Heart left ventricle (tissue), 16 donors: ENCODE results near the gene NXN. TPM values are rescaled to one million over a fixed set of nuclear protein-coding genes. Genes with fewer than 3 reads are reported as not detected.

Experiments
- ATAC-seq, 4 donors: fragments of 200-7000 bp; cut with Tn5 transposase; one replicate each; pipeline ENCODE4 v1.9.1; 2020 to 2022; ENCODE audit warnings: moderate library complexity in 4 of 4, mild to moderate bottlenecking in 3 of 4, moderate number of reproducible peaks in 1 of 4
- DNase-seq, 5 donors: peaks; one replicate each; pipeline ENCODE4 v3.0.0-alpha.2; 2020
- H3K27ac ChIP-seq, 12 donors: fragments of 200-600 bp; sonication (generic) in 4 of 12; one replicate each; pipeline versions ENCODE4 v1.5.0 to v1.8.0; 2016 to 2022; ENCODE audit warnings: mild to moderate bottlenecking in 2 of 12
- H3K27me3 ChIP-seq, 9 donors: fragments of 200-600 bp; sonication (generic) in 2 of 9; one replicate each; pipeline versions ENCODE4 v1.5.1 to v1.8.0; 2016 to 2022; ENCODE audit warnings: mild to moderate bottlenecking in 3 of 9
- H3K36me3 ChIP-seq, 9 donors: fragments of 200-600 bp; sonication (generic) in 2 of 9; one replicate each; pipeline versions ENCODE4 v1.5.0 to v1.8.0; 2018 to 2022; ENCODE audit warnings: mild to moderate bottlenecking in 2 of 9
- H3K4me1 ChIP-seq, 12 donors: fragments of 200-600 bp; sonication (generic) in 4 of 12; one replicate each; pipeline versions ENCODE4 v1.5.0 to v1.8.0; 2016 to 2022; ENCODE audit warnings: mild to moderate bottlenecking in 3 of 12
- H3K4me3 ChIP-seq, 12 donors: fragments of 200-600 bp; sonication (generic) in 4 of 12; one replicate each; pipeline versions ENCODE4 v1.5.0 to v1.8.0; 2017 to 2022; ENCODE audit warnings: mild to moderate bottlenecking in 9 of 12, moderate library complexity in 4 of 12
- H3K9me3 ChIP-seq, 12 donors: fragments of 200-600 bp; sonication (generic) in 4 of 12; one replicate each; pipeline versions ENCODE4 v1.5.0 to v1.8.0; 2016 to 2022; ENCODE audit warnings: mild to moderate bottlenecking in 1 of 12
- POLR2A ChIP-seq, 2 donors: fragments of 450-650 bp; IDR thresholded peaks; one replicate each; pipeline ENCODE4 v1.6.1; 2017; ENCODE audit warnings: antibody characterized with exemption in 2 of 2, mild to moderate bottlenecking in 2 of 2, moderate library complexity in 2 of 2
- WGBS, 4 donors: extraction: QIAGEN DNeasy Blood & Tissue Kit in 2 of 4; methylation state at CpG; one replicate each; pipeline versions ENCODE4 v1.1.5 to v1.1.7; 2013 to 2018; 5-methylcytosine and 5-hydroxymethylcytosine counted together
- intact Hi-C, 10 donors: fragments of 100-400 bp; cut with DNase I; formaldehyde crosslinking; loops; one replicate each; pipeline versions ENCODE4 v1.11.1 to v1.14.2; 2022
- polyA plus RNA-seq, 2 donors: library from polyadenylated mRNA; stranded (reverse); fragments of 200-250 nt; gene quantifications; one replicate each; pipeline ENCODE4 v1.2.3, GENCODE V29; 2013
- total RNA-seq, 9 donors: library from RNA; depleted of rRNA in 2 of 9; stranded (reverse); fragments of >200 nt in 2 of 9; fragmentation: NEBNext Ultra II Directional in 3 of 9; extraction: Animal tissue kit (Norgen Biotek cat#: 25700) in 3 of 9; gene quantifications; one replicate each; pipeline versions ENCODE4 v1.1.0 to v1.2.4, GENCODE V29; 2016 to 2023
- TF ChIP-seq, protein P1 (sequence below), 12 donors: fragments of 200-600 bp; sonication (generic) in 4 of 12; IDR thresholded peaks; one replicate each; pipeline versions ENCODE4 v1.5.0 to v1.8.0; 2018 to 2022; ENCODE audit warnings: antibody characterized with exemption in 12 of 12, mild to moderate bottlenecking in 5 of 12
- donor health status: ischemic (EF 13 %, LVEDD 7.1; RV severe dilation, severe dysfunction).
- donor health status: healthy with polysubstance abuse.
- donor health status: DM: no; HTN: yes; CAD: no.
- donor health status: DM: no; HTN: no; CAD: no.
- donor health status: ischemic (EF 25% LVEDD 6.9; RV normal size, moderate dysfunction).
- donor health status: ischemic (EF 25% LVEDD 5.7; RV mildly dilated, moderate dysfunction).
- donor health status: healthy.
- donor health status: DM: yes; HTN: yes; CAD: no.
- donor health status: ischemic (EF 35%, LVEDD 5.7; RV mildly dilated, moderate dysfunction).
- donor health status: nonischemic (EF 11% LVEDD 7.7; RV severe dilation, severe dysfunction).
- donor health status: DM: yes; HTN: yes; CAD: no.
- donor health status: PGD.
- donor health status: ischemic (EF 29% LVEDD 5.4; RV normal size, mild dysfunction).
- donor health status: nonischemic (EF 23%, LVEDD 6.1; RV moderate dilation, normal function).

Gene NXN
- total and polyA plus RNA-seq, 11 donors = 8.6 to 20.3 (median 14.1) TPM

DNA sequence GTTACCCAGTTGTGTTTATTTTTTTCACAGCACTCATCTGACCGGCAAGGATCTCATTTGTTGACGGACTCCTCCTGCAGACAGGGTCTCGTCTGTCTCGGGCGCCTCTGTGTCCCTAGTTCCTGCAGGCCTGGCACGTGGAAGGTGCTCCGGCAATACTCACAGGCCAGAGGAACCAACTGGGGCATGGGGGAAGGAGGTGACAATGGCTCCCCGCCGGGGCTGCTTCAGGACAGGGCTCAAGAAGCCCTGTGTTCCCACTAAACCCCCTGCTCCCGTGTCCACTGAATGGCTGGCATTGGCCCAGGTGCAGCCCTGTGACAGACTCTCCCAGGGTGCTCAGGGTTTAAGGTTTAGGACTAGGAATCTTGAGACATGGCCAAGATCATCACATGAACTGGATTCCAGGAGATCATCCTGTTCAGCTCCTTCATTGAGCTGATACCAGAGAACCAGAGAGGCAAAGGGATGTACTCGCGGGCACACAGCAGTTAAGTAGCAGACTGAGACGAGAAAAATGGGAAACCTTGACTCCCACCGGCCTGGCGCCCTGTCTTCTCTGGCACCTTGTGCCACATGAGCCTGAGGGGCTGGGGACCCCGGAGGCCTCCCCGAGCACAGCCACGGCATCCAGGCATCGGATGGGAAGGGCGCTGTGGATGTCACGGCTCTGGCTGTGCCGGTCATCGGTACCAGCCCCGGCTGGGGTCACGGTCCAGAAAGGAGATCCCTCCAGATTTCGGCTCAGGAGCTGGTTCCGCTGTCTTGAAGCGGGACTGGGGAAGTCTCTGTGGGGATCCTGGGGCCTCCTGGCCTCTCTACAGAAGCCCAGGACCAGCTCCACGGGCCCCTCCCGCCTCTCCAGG is 46.4 kb upstream of the NXN start:
- ATAC-seq (no peak), DNase-seq (no peak)
- Histone ChIP-seq H3K27me3 (no peaks in the 10 kb centered on the region), H3K36me3 (peaks cover 0 to 35% (median 12%) of the 10 kb centered on the region in 9 donors), H3K9me3 (no peaks in the 10 kb centered on the region), H3K4me3 (no peak overlapping the region), H3K27ac (peak overlapping the region in 2 of 12 donors; percentile 38 to 67), H3K4me1 (peaks cover 6 to 79% (median 54%) of the 10 kb centered on the region in 12 donors)
- WGBS, 4 donors = 67 to 84% (median 82%) methylated on average over 15 to 30 of the region's 30 CpGs
- no peak for TF ChIP-seq POLR2A (IDR thresholded peaks at IDR 0.05)
- TF ChIP-seq, protein P1, sequence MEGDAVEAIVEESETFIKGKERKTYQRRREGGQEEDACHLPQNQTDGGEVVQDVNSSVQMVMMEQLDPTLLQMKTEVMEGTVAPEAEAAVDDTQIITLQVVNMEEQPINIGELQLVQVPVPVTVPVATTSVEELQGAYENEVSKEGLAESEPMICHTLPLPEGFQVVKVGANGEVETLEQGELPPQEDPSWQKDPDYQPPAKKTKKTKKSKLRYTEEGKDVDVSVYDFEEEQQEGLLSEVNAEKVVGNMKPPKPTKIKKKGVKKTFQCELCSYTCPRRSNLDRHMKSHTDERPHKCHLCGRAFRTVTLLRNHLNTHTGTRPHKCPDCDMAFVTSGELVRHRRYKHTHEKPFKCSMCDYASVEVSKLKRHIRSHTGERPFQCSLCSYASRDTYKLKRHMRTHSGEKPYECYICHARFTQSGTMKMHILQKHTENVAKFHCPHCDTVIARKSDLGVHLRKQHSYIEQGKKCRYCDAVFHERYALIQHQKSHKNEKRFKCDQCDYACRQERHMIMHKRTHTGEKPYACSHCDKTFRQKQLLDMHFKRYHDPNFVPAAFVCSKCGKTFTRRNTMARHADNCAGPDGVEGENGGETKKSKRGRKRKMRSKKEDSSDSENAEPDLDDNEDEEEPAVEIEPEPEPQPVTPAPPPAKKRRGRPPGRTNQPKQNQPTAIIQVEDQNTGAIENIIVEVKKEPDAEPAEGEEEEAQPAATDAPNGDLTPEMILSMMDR (IDR thresholded peaks at IDR 0.05) = no peak
- intact Hi-C loops = no loop called here

DNA sequence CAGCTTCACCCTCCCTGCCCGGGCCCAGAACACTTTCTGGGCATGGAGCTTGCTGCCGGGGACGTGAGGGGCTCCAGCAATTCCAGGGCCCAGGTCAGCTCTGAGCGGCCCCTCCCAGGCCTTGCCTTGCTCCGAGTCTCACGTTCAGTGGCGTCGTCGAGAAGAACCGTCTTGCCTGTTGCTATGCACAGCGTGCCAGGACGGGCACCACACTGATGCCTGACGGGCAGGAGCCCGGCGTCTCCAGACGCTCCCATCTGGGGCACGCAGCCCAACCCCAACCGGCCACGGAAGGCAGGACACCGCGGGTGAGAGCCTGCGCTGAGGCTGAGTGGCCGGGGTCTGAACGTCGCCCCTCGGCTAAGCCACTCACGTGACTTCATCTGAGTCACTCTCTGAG is 44.5 kb upstream of the NXN start:
- H3K36me3 ChIP-seq = peaks cover 0 to 35% (median 12%) of the 10 kb centered on the region in 9 donors
- intact Hi-C loops = no loop called here
- 90 to 94% (median 94%) methylated on average over 24 to 27 of the region's 27 CpGs for whole genome bisulfite sequencing, 4 donors
- H3K27ac ChIP-seq = no peak overlapping the region
- ATAC-seq (no peak), DNase-seq (no peak)
- peaks cover 1 to 81% (median 55%) of the 10 kb centered on the region in 12 donors for H3K4me1 ChIP-seq
- TF ChIP-seq, protein P1 (IDR thresholded peaks at IDR 0.05) = no peak
- no peak for TF ChIP-seq POLR2A (IDR thresholded peaks at IDR 0.05)
- H3K4me3 ChIP-seq = no peak overlapping the region
- no peaks in the 10 kb centered on the region for H3K9me3 ChIP-seq
- no peaks in the 10 kb centered on the region for H3K27me3 ChIP-seq

DNA sequence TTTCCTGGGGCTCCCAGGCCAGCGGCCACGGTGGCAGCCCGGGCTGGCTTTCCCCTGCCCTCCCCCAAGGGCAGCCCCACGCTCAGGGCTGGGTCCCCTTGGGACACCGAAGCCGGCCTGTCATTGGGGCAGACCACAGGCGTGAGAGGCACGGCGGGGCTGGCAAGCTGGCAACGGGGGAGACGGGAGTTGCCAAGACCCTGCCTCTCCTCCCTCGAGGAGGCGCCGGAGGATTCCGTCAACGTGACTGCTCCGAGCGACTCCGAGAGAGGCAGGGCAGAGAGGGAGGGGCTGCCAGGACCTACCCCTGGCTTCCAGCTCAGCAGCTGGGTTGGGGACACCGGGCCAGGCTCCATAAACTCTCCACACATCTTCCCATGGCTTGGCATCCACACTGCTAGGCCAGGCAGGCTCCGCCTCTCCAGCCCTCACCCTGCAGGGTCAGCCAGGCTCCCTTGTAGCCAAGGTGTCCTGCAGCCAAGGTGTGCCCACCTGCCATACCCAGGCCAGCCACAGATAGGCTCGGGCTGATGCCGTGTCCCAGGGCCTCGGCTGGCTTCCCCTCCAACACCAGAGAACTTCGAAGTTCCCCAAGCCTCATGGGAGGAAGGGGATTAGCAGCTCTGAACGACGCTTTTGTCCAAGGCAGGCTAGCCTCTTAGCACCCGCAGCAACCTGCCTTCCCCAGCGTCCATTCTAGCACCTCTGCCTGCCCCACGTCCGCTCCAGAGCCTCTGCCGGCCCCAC is 42.9 kb upstream of the NXN start:
- 43 to 53% (median 45%) methylated on average over 15 to 32 of the region's 32 CpGs for WGBS, 4 donors

More for the DNA sequence above, 42.9 kb upstream of the NXN start:
- DNase-seq = peak; percentile 64 to 91 (median 84)
- Histone ChIP-seq H3K4me1 (peaks cover 5 to 84% (median 56%) of the 10 kb centered on the region in 12 donors), H3K27ac (peak overlapping the region; percentile 23 to 94 (median 72)), H3K9me3 (no peaks in the 10 kb centered on the region), H3K4me3 (no peak overlapping the region), H3K27me3 (no peaks in the 10 kb centered on the region), H3K36me3 (peaks cover 0 to 36% (median 12%) of the 10 kb centered on the region in 9 donors)
- ATAC-seq = peak; percentile 21 to 76 (median 66)
- TF ChIP-seq, protein P1 (IDR thresholded peaks at IDR 0.05) = no peak
- TF ChIP-seq POLR2A (IDR thresholded peaks at IDR 0.05) = no peak
- intact Hi-C loops = loop anchor here in 1 of 10 donors (2.0 kb wide), 1 partner anchor 18 kb away; no protein-coding TSS in a partner anchor
